Immature natural killer cell (primary cell): ENCODE measurements around the gene LSM5. TPM values are rescaled to one million over a fixed set of nuclear protein-coding genes. Genes with fewer than 3 reads are reported as not detected.
A peak's percentile ranks its signal among the peaks of the same experiment; 100 is the strongest.
"Not testable (repeated sequence)": the region's sequence is repeated elsewhere in the genome, so short reads cannot be mapped to it uniquely, and the experiment has no call there.

Experiments
- DNase-seq, 3 donors: peaks; one replicate each; pipeline ENCODE4 v3.0.0; 2022; ENCODE audit warnings: mixed read lengths in 1 of 3
- H3K27ac Mint-ChIP-seq, 6 donors: one replicate each; pipeline ENCODE4 v1.8.0; 2020; ENCODE audit warnings: mixed read lengths in 6 of 6, mild to moderate bottlenecking in 5 of 6, inconsistent platforms in 4 of 6, moderate library complexity in 3 of 6
- H3K27me3 Mint-ChIP-seq, 3 donors: one replicate each; pipeline ENCODE4 v1.8.0; 2020 to 2021; ENCODE audit warnings: low read depth in 3 of 3, mild to moderate bottlenecking in 3 of 3, mixed read lengths in 3 of 3, moderate library complexity in 3 of 3, inconsistent platforms in 1 of 3
- H3K36me3 Mint-ChIP-seq, 3 donors: one replicate each; pipeline ENCODE4 v1.8.0; 2020; ENCODE audit warnings: mixed read lengths in 3 of 3, inconsistent platforms in 2 of 3, mild to moderate bottlenecking in 2 of 3
- H3K4me1 Mint-ChIP-seq, 2 donors: one replicate each; pipeline ENCODE4 v1.8.0; 2020; ENCODE audit warnings: inconsistent platforms in 2 of 2, mild to moderate bottlenecking in 2 of 2, mixed read lengths in 2 of 2, moderate library complexity in 1 of 2
- H3K4me3 Mint-ChIP-seq, 5 donors: one replicate each; pipeline ENCODE4 v1.8.0; 2020; ENCODE audit warnings: mild to moderate bottlenecking in 5 of 5, mixed read lengths in 5 of 5, inconsistent platforms in 3 of 5, moderate library complexity in 3 of 5
- H3K9me3 Mint-ChIP-seq, 6 donors: one replicate each; pipeline ENCODE4 v1.8.0; 2020; ENCODE audit warnings: mild to moderate bottlenecking in 6 of 6, mixed read lengths in 6 of 6, inconsistent platforms in 4 of 6, moderate library complexity in 3 of 6
- polyA plus RNA-seq, 3 donors: library from polyadenylated mRNA; unstranded; fragments of 300-500 nt; fragmentation: Illumina TruSeq; gene quantifications; one replicate each; pipeline ENCODE4 v1.2.3, GENCODE V29; 2021

The LSM5 gene
- polyA plus RNA-seq, 3 donors from 2014 or later, result 79.3 to 87.8 (median 80.6) TPM

DNA sequence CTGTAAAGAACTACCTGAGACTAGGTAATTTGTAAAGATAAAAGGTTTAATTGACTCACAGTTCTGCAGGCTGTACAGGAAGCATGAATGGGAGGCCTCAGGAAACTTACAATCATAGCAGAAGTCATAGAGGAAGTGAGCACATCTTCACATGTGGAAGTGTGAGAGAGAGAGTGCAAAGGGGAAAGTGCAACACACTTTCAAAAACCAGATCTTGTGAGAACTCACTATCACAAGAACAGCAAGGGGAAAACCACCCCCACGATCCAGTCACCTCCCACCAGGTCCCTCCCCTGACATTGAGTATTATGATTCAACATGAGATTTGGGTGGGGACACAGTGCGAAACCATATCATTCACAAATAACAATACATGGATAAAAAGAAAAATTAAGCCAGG lies 29.6 kb upstream of the LSM5 start:
- peaks cover 0 to 4% (median 1%) of the 10 kb centered on the region in 3 donors for H3K27me3 Mint-ChIP-seq
- peaks cover 0 to 14% (median 3%) of the 10 kb centered on the region in 6 donors for H3K9me3 Mint-ChIP-seq
- peaks cover 7 to 20% (median 12%) of the 10 kb centered on the region in 3 donors for H3K36me3 Mint-ChIP-seq
- peak overlapping the region in 1 of 5 donors; percentile 21 for H3K4me3 Mint-ChIP-seq
- peaks cover 50 to 73% of the 10 kb centered on the region in 2 donors for H3K4me1 Mint-ChIP-seq
- DNase-seq, result no peak
- peak overlapping the region; percentile 18 to 89 (median 80) for H3K27ac Mint-ChIP-seq

DNA sequence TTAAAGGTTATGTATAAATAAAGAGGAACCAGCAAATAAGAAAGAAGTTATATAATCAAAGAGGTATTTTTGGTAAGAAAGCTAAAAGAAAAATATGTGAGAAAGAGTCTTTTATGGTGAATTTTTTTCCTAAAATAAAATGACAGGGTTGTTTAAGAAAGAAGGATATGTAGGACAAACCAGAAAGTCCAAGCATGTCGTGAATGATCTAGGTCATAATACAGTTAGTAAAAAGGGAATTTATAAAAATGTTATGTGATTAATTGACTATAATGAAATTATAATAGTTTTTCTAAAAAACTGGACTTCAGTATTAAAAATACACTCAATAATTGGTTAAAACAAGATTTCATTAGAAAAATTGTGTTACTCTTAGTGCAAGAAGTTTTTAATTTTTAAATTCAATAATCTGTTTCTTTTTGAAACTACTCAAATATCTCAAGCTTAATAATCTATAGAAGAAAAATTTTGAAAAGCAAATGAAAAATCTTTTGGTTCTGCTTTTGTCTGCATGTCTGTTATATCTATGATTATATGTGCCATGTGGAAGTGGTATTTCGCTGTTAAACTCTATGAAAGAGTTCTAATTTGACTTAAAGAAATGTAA lies 28.5 kb upstream of the LSM5 start:
- peaks cover 49 to 80% of the 10 kb centered on the region in 2 donors for H3K4me1 Mint-ChIP-seq
- peaks cover 0 to 4% (median 0%) of the 10 kb centered on the region in 3 donors for H3K27me3 Mint-ChIP-seq
- H3K36me3 Mint-ChIP-seq, result peaks cover 7 to 20% (median 12%) of the 10 kb centered on the region in 3 donors
- DNase-seq, result no peak
- peaks cover 0 to 14% (median 3%) of the 10 kb centered on the region in 6 donors for H3K9me3 Mint-ChIP-seq
- peak overlapping the region in 1 of 6 donors; percentile 42 for H3K27ac Mint-ChIP-seq
- no peak overlapping the region for H3K4me3 Mint-ChIP-seq

DNA sequence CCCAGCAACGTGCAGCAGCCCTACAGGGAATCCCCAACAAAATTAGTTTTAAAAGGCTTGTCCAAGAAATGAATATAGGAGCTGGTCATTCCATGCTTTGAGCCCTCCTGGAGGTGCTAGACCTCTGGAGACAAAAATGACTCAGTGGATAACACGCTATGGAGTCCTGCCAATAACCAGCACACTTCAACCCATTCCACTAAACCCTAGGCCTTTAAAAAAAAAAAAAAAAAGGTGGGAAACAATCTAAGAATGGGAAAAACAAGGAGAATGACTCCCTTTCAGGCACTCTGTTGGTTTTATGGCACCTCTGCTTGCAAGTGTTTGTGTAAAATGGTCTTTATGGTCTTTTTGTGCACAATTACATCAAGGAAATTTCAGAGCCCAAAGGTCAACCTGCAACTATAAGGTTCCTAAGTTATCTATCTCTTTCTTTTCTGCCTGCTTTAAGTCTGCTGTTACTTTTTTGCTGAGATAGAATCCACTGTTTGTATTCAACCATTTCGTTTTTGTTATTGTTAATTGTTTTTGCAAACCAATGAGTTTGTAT lies 26.4 kb upstream of the LSM5 start:
- Mint-ChIP-seq H3K27me3 (peaks cover 0 to 3% (median 0%) of the 10 kb centered on the region in 3 donors), H3K9me3 (peaks cover 0 to 14% (median 3%) of the 10 kb centered on the region in 6 donors), H3K27ac (peak overlapping the region in 4 of 6 donors; percentile 10 to 74 (median 20)), H3K4me3 (no peak overlapping the region), H3K4me1 (peaks cover 60 to 86% of the 10 kb centered on the region in 2 donors), H3K36me3 (peaks cover 5 to 20% (median 7%) of the 10 kb centered on the region in 3 donors)
- no peak for DNase-seq

DNA sequence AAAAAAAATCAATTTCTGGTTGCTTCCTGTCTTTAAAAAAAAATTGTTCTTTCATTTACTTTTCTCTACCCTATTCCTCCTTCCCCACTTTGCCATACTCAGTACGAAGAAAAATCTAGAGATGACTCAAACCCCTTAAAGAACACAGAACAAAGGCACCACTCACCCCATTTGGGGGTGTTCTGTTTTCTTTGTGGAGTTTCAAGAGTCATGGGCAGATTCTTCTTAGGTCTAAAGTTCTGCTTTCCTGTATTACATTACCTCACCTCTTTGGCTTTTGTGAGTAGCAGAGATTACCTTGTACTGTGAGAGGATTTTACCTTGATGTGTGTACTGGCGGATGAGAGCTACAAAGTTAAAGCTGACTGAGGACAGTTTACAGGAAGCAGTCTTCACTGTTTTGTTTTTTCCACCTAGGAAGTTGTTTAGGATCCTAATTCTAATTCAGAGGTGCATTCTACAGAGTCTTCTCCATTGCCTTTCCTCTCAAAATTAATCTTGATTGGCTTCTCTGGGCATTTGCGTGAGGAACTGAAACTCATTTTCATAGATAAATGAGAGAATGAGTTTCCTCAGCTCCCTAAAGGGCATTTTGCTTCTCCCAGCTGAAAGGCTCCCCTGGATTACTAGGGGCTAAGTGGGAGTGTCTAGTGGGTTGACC lies 25.8 kb upstream of the LSM5 start:
- Mint-ChIP-seq H3K36me3 (peaks cover 5 to 15% (median 7%) of the 10 kb centered on the region in 3 donors), H3K4me3 (no peak overlapping the region), H3K4me1 (peaks cover 62 to 86% of the 10 kb centered on the region in 2 donors), H3K9me3 (peaks cover 0 to 14% (median 3%) of the 10 kb centered on the region in 6 donors), H3K27me3 (peaks cover 0 to 3% (median 0%) of the 10 kb centered on the region in 3 donors), H3K27ac (peak overlapping the region in 4 of 6 donors; percentile 0 to 79 (median 4))
- no peak for DNase-seq

DNA sequence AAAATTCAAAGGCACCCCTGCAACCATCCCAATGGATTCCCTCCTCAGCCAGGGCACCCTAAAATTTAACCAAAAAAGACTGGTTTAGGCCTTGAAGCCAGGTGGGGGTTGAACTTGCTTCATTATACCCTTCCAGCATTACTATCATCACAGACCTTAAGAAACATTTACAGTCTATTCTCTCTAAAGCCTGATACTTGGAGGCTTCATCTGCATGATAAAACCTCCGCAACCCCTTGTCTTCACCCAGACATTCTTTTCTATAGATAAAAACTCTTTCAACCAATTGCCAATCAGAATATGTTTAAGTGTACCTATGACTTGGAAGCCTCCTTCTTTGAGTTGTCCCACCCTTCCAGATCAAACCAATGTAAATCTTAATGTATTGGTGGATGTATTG lies 23.0 kb upstream of the LSM5 start:
- no peaks in the 10 kb centered on the region for H3K27me3 Mint-ChIP-seq
- H3K9me3 Mint-ChIP-seq, result no peaks in the 10 kb centered on the region
- H3K4me3 Mint-ChIP-seq, result no peak overlapping the region
- H3K27ac Mint-ChIP-seq, result peak overlapping the region in 2 of 6 donors; percentile 9 to 61
- peaks cover 63 to 97% of the 10 kb centered on the region in 2 donors for H3K4me1 Mint-ChIP-seq
- H3K36me3 Mint-ChIP-seq, result peaks cover 0 to 6% (median 0%) of the 10 kb centered on the region in 3 donors
- no peak for DNase-seq

DNA sequence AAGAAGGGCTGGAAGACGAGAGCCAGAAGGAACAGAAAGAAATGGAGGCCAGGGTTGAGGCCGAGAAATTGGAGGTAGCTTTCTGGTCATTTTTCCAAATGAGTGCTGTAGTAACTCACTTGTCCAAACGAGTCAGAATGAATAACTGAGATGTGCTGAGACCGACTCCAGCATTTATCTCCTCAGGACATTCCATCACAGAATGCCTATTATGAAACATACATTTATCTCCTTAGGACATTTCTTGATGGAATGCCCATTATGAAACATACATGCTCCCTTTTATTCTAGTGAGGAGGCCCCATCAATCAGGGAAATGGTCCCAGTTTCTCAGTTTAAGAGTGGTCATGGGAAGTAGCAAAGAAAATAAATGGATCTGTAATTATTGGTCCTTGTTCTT lies 21.6 kb upstream of the LSM5 start:
- peak overlapping the region in 4 of 6 donors; percentile 4 to 32 (median 25) for H3K27ac Mint-ChIP-seq
- no peak for DNase-seq
- H3K27me3 Mint-ChIP-seq, result peaks cover 0 to 1% (median 0%) of the 10 kb centered on the region in 3 donors
- no peaks in the 10 kb centered on the region for H3K9me3 Mint-ChIP-seq
- no peak overlapping the region for H3K4me3 Mint-ChIP-seq
- peaks cover 0 to under 1% (median 0%) of the 10 kb centered on the region in 3 donors for H3K36me3 Mint-ChIP-seq
- H3K4me1 Mint-ChIP-seq, result peaks cover 70 to 100% of the 10 kb centered on the region in 2 donors

DNA sequence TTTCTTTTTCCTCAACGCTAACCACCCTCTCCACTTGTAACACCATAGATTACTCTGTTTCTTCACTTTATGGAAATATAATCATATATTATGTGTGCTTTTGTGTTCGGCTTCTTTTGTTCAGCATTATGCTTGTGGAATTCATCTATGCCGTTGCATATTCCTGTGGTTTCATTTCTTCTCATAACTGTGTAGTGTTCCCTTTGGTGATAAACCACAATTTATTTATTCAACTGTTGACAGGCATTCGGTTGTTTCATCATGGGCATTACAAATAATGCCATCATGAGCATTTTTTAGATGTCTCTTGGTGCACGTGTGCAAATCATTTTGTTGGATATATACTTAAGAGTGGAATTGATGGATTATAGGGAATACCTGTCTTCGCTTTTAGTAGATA lies 17.2 kb upstream of the LSM5 start:
- H3K27me3 Mint-ChIP-seq, result peaks cover 0 to 4% (median 1%) of the 10 kb centered on the region in 3 donors
- H3K36me3 Mint-ChIP-seq, result no peaks in the 10 kb centered on the region
- no peak overlapping the region for H3K4me3 Mint-ChIP-seq
- peak overlapping the region in 3 of 6 donors; percentile 14 to 67 (median 36) for H3K27ac Mint-ChIP-seq
- H3K9me3 Mint-ChIP-seq, result no peaks in the 10 kb centered on the region
- H3K4me1 Mint-ChIP-seq, result peaks cover 58 to 82% of the 10 kb centered on the region in 2 donors
- no peak for DNase-seq

DNA sequence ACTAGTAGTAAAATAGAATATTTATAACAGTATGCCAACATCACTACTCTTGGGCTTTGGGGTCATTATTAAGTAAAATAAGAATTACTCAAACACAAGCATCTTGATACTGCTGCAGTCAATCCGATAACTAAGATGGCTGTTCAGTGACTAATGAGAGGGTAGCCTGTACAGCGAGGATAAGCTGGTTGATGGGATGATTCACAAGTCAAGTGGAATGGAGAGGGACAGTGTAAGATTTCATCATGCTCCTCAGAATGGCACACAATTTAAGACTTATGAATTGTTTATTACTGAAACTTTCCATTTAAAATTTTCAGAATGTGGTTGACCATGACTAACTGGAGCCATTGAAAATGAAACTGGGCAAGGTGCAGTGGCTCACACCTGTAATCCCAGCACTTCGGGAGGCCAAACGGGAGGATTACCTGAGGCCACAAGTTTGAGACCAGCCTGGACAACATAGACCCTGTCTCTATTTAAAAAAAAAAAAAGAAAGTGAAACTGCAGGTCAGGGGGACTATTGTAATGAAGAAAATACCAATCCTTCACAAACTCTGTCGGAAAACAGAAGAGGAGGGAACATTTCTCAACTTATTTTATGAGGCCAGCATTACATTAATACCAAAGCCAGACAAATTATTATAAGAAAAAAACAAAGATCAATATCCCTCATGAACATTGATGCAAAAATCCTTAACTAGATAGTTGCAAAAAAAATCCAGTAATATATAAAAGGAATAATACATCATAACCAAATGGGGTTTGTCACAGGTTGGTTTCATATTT lies 16.3 kb upstream of the LSM5 start:
- Mint-ChIP-seq H3K27ac (peak overlapping the region in 4 of 6 donors; percentile 34 to 62 (median 45)), H3K4me1 (peaks cover 56 to 79% of the 10 kb centered on the region in 2 donors), H3K4me3 (peak overlapping the region in 1 of 5 donors; percentile 29), H3K9me3 (no peaks in the 10 kb centered on the region), H3K36me3 (no peaks in the 10 kb centered on the region), H3K27me3 (peaks cover 0 to 4% (median 1%) of the 10 kb centered on the region in 3 donors)
- no peak for DNase-seq

DNA sequence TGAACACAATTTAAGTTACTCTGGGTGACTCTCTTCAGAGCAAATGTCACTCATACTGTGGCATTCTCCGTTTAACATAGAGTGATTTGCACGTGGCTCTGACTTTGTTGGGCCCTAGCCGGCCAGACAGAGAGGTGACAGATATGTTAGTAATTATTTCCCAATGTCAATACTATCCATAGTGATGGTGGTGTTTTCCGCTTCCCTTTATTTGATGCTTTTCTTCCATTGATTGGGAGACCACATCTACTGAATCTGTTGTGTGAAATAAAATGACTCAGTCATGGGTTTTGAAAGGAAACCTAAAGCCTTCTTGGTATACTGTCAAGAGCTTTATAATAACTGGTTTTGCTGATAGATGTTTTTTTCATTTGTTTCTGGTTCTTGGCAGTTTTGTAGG lies 12.5 kb upstream of the LSM5 start:
- H3K27ac Mint-ChIP-seq, result peak overlapping the region; percentile 20 to 69 (median 52)
- H3K27me3 Mint-ChIP-seq, result peaks cover 0 to 4% (median 1%) of the 10 kb centered on the region in 3 donors
- peaks cover 55 to 64% of the 10 kb centered on the region in 2 donors for H3K4me1 Mint-ChIP-seq
- peak overlapping the region in 1 of 5 donors; percentile 5 for H3K4me3 Mint-ChIP-seq
- H3K9me3 Mint-ChIP-seq, result no peaks in the 10 kb centered on the region
- DNase-seq, result no peak
- H3K36me3 Mint-ChIP-seq, result no peaks in the 10 kb centered on the region

DNA sequence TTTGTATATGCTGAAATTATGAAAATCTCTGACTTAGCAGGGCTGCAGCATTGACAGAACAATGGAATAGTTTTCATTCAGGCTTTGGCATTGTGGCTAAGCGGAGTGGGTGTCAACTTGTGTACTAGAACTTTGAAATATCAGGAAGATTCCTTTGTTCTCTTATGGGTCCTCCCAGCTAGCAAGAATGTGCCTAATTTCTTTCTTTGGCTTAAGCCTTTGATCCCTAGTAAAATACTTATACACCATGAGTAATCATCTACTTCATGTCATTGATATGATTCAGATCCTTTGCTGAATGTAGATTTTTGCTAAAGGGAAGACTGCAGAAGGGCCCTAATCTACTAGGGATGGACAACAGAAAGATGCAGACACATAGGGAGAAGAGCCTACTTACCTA lies 11.3 kb upstream of the LSM5 start:
- DNase-seq, result no peak
- H3K4me3 Mint-ChIP-seq, result peak overlapping the region in 2 of 5 donors; percentile 42 to 66
- no peaks in the 10 kb centered on the region for H3K9me3 Mint-ChIP-seq
- peaks cover 0 to 4% (median 0%) of the 10 kb centered on the region in 3 donors for H3K27me3 Mint-ChIP-seq
- H3K27ac Mint-ChIP-seq, result peak overlapping the region in 5 of 6 donors; percentile 54 to 73 (median 69)
- H3K36me3 Mint-ChIP-seq, result no peaks in the 10 kb centered on the region
- H3K4me1 Mint-ChIP-seq, result peaks cover 54 to 64% of the 10 kb centered on the region in 2 donors

DNA sequence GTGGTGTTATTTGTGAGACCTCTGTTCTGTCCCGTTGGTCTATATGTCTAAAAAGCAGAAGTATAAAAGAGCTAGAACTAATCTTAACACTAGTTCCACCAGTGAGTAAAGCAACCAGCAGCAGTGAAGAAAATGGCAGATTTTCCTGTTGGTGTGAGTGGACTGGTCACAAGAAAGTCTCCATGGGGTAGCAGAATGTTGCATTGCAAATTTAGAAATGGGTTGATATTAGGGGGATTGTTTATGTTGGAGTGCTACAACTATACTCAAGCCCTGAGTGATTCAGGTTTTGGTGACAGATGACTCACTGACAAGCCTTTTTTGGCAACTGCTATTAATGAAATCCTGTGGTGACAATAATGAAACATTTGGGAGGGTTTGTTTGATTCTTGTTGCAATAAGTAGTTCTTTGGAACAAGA lies 10.8 kb upstream of the LSM5 start:
- Mint-ChIP-seq H3K27ac (peak overlapping the region; percentile 54 to 82 (median 74)), H3K27me3 (peaks cover 2 to 5% (median 4%) of the 10 kb centered on the region in 3 donors), H3K4me1 (peaks cover 56 to 64% of the 10 kb centered on the region in 2 donors), H3K36me3 (no peaks in the 10 kb centered on the region), H3K4me3 (peak overlapping the region; percentile 2 to 46 (median 33)), H3K9me3 (no peaks in the 10 kb centered on the region)
- no peak for DNase-seq

DNA sequence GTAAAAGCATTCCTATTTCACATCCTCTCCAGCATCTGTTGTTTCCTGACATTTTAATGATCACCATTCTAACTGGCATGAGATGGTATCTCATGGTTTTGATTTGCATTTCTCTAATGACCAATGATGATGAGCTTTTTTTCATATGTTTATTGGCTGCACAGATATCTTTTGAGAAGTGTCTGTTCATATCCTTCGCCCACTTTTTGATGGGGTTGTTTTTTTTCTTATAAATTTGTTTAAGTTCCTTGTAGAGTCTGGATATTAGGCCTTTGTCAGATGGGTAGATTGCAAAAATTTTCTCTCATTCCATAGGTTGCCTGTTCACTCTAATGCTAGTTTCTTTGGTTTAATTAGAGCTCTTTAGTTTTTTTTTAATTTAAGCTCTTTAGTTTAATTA lies 10.0 kb upstream of the LSM5 start:
- H3K9me3 Mint-ChIP-seq, H3K36me3 Mint-ChIP-seq, DNase-seq: not testable (repeated sequence)
- Mint-ChIP-seq H3K27ac (peak overlapping the region; percentile 54 to 82 (median 74)), H3K27me3 (peaks cover 4 to 12% (median 8%) of the 10 kb centered on the region in 3 donors), H3K4me1 (peaks cover 59 to 65% of the 10 kb centered on the region in 2 donors), H3K4me3 (peak overlapping the region in 4 of 5 donors; percentile 24 to 46 (median 36))

DNA sequence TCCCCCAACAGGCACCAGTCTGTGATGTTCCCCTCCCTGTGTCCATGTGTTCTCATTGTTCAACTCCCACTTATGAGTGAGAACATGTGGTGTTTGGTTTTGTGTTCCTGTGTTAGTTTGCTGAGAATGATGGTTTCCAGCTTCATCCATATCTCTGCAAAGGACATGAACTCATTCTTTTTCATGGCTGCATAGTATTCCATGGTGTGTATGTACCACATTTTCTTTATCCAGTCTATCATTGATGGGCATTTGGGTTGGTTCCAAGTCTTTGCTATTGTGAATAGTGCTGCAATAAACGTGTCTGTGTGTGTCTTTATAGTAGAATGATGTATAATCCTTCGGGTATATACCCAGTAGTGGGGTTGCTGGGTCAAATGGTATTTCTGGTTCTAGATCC lies 9.6 kb upstream of the LSM5 start:
- peak overlapping the region in 3 of 6 donors; percentile 39 to 69 (median 59) for H3K27ac Mint-ChIP-seq
- not testable (repeated sequence) for DNase-seq, H3K36me3 Mint-ChIP-seq, H3K9me3 Mint-ChIP-seq
- H3K4me1 Mint-ChIP-seq, result peaks cover 62 to 66% of the 10 kb centered on the region in 2 donors
- peaks cover 3 to 14% (median 8%) of the 10 kb centered on the region in 3 donors for H3K27me3 Mint-ChIP-seq
- H3K4me3 Mint-ChIP-seq, result peak overlapping the region in 2 of 5 donors; percentile 3 to 46
